Neural cell (in vitro differentiated cells): ENCODE data around the gene CIROP. TPM values are rescaled to one million over a fixed set of nuclear protein-coding genes. Genes with fewer than 3 reads are reported as not detected.

Source experiments
- H2AFZ ChIP-seq: fragments of 200-600, 300-800 bp; sonication (generic), shearing (Covaris generic); 2 replicates; pipeline ENCODE4 v1.6.0; 2014; ENCODE audit warnings: low read depth, mild to moderate bottlenecking, antibody characterized with exemption, low read length, moderate library complexity
- H3F3A ChIP-seq: fragments of 200-600 bp; shearing (Covaris generic); 2 replicates; pipeline ENCODE4 v1.6.1; 2016; ENCODE audit warnings: mild to moderate bottlenecking, moderate library complexity, mixed read lengths, antibody characterized with exemption, low read length; ENCODE audit not compliant: insufficient read depth, poor library complexity, severe bottlenecking
- H3K27ac ChIP-seq: fragments of 200-600, 300-800 bp; sonication (generic), shearing (Covaris generic); 2 replicates; pipeline ENCODE4 v1.5.1; 2014; ENCODE audit warnings: mild to moderate bottlenecking, low read length, moderate library complexity
- H3K27me3 ChIP-seq: fragments of 300-800, 200-600 bp; sonication (generic), shearing (Covaris generic); 2 replicates; pipeline ENCODE4 v1.6.0; 2014; ENCODE audit warnings: mild to moderate bottlenecking, low read depth, low read length, moderate library complexity; ENCODE audit not compliant: insufficient read depth
- H3K36me3 ChIP-seq: fragments of 300-800, 200-600 bp; sonication (generic), shearing (Covaris generic); 2 replicates; pipeline ENCODE4 v1.5.1; 2014; ENCODE audit warnings: mild to moderate bottlenecking, antibody characterized with exemption, low read length, moderate library complexity; ENCODE audit not compliant: insufficient read depth
- H3K4me2 ChIP-seq: fragments of 300-800, 200-600 bp; sonication (generic), shearing (Covaris generic); 2 replicates; pipeline ENCODE4 v1.6.0; 2014; ENCODE audit warnings: mild to moderate bottlenecking, low read length
- H3K4me3 ChIP-seq: fragments of 300-800, 200-600 bp; sonication (generic), shearing (Covaris generic); 2 replicates; pipeline ENCODE4 v1.5.1; 2014; ENCODE audit warnings: mild to moderate bottlenecking, low read length, moderate library complexity
- H3K79me2 ChIP-seq: fragments of 200-600 bp; shearing (Covaris generic); replicated peaks from 2 replicates; pipeline ENCODE4 v1.6.0; 2014; ENCODE audit warnings: mild to moderate bottlenecking, low read length, moderate library complexity; ENCODE audit not compliant: insufficient read depth
- H3K9ac ChIP-seq: fragments of 300-800, 200-600 bp; sonication (generic), shearing (Covaris generic); 2 replicates; pipeline ENCODE4 v1.6.1; 2016; ENCODE audit warnings: mild to moderate bottlenecking, low read length, mixed read lengths
- H3K9me2 ChIP-seq: fragments of 200-600 bp; shearing (Covaris generic); 2 replicates; pipeline ENCODE4 v1.6.1; 2016; ENCODE audit warnings: mild to moderate bottlenecking, low read length, mixed read lengths; ENCODE audit not compliant: insufficient read depth
- H3K9me3 ChIP-seq: fragments of 200-600, 300-800 bp; sonication (generic), shearing (Covaris generic); 2 replicates; pipeline ENCODE4 v1.6.1; 2016; ENCODE audit warnings: mild to moderate bottlenecking, mixed run types, low read length, moderate library complexity, mixed read lengths
- H4K20me1 ChIP-seq: fragments of 200-600 bp; shearing (Covaris generic); 2 replicates; pipeline ENCODE4 v1.6.1; 2016; ENCODE audit warnings: mild to moderate bottlenecking, mixed run types; ENCODE audit not compliant: insufficient read depth
- EP300 ChIP-seq: fragments of 450-650 bp; conservative IDR thresholded peaks from 2 replicates; pipeline ENCODE4 v1.6.1; 2014; ENCODE audit warnings: antibody characterized with exemption, mild to moderate bottlenecking, moderate library complexity; ENCODE audit not compliant: poor library complexity, severe bottlenecking
- EZH2 ChIP-seq: fragments of 200-600, 300-800 bp; shearing (Covaris generic), sonication (generic); IDR thresholded peaks from 2 replicates; pipeline ENCODE4 v1.6.1; 2014; ENCODE audit warnings: antibody characterized with exemption, low read length, borderline replicate concordance, mild to moderate bottlenecking; ENCODE audit not compliant: insufficient read depth, poor library complexity, severe bottlenecking
- MXI1 ChIP-seq: fragments of 450-650 bp; conservative IDR thresholded peaks from 2 replicates; pipeline ENCODE4 v1.6.1; 2014; ENCODE audit warnings: antibody characterized with exemption, mild to moderate bottlenecking; ENCODE audit not compliant: poor library complexity, severe bottlenecking
- POLR2AphosphoS5 ChIP-seq: IDR thresholded peaks from 2 replicates; pipeline ENCODE4 v1.6.1; 2012
- RAD21 ChIP-seq: fragments of 450-650 bp; conservative IDR thresholded peaks from 2 replicates; pipeline ENCODE4 v1.6.1; 2014; ENCODE audit warnings: antibody characterized with exemption, mild to moderate bottlenecking, moderate library complexity
- SMC3 ChIP-seq: fragments of 450-650 bp; conservative IDR thresholded peaks from 2 replicates; pipeline ENCODE4 v1.6.1; 2014; ENCODE audit warnings: antibody characterized with exemption, mild to moderate bottlenecking, moderate library complexity; ENCODE audit not compliant: poor library complexity
- TAF1 ChIP-seq: IDR thresholded peaks from 2 replicates; pipeline ENCODE4 v1.6.1; 2012; ENCODE audit warnings: low read depth
- polyA plus RNA-seq: library from polyadenylated mRNA; depleted of rRNA; stranded (reverse); fragments of >200 nt; gene quantifications from 2 replicates; pipeline ENCODE4 v1.2.3, GENCODE V29; 2014
- TF ChIP-seq, protein P1 (sequence below): fragments of 450-650 bp; IDR thresholded peaks from 2 replicates; pipeline ENCODE4 v1.5.1; 2014; ENCODE audit warnings: antibody characterized with exemption, mild to moderate bottlenecking, moderate library complexity; ENCODE audit not compliant: poor library complexity, severe bottlenecking
- TF ChIP-seq, protein P2 (sequence below): IDR thresholded peaks from 2 replicates; pipeline ENCODE4 v1.6.1; 2012; ENCODE audit warnings: borderline replicate concordance

The CIROP gene
- polyA plus RNA-seq, 1 donor from 2014 or later, result not detected

DNA sequence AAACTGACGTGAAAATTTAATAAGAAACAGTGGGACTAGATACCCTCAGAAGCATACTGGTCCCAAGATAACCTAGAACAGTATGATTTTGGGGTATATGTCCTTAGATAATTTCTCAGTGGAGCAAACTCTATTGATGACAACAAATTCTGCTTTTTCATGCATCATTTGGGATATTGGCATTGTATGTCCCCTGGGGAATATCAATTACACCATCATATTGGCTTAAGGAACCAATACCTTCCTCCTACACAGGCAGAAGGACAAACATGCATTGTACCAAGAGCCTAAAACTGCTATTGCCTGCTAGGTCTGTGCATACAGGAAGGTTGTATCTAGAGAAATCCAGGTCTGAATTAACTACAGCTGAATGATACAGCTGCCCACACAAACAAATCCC is 29.9 kb downstream of the CIROP start:
- TF ChIP-seq POLR2AphosphoS5, result no peak
- no peak for TF ChIP-seq EZH2
- TF ChIP-seq, protein P1, sequence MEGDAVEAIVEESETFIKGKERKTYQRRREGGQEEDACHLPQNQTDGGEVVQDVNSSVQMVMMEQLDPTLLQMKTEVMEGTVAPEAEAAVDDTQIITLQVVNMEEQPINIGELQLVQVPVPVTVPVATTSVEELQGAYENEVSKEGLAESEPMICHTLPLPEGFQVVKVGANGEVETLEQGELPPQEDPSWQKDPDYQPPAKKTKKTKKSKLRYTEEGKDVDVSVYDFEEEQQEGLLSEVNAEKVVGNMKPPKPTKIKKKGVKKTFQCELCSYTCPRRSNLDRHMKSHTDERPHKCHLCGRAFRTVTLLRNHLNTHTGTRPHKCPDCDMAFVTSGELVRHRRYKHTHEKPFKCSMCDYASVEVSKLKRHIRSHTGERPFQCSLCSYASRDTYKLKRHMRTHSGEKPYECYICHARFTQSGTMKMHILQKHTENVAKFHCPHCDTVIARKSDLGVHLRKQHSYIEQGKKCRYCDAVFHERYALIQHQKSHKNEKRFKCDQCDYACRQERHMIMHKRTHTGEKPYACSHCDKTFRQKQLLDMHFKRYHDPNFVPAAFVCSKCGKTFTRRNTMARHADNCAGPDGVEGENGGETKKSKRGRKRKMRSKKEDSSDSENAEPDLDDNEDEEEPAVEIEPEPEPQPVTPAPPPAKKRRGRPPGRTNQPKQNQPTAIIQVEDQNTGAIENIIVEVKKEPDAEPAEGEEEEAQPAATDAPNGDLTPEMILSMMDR, result no peak
- no peak for TF ChIP-seq SMC3
- TF ChIP-seq EP300, result no peak
- TF ChIP-seq, protein P2, sequence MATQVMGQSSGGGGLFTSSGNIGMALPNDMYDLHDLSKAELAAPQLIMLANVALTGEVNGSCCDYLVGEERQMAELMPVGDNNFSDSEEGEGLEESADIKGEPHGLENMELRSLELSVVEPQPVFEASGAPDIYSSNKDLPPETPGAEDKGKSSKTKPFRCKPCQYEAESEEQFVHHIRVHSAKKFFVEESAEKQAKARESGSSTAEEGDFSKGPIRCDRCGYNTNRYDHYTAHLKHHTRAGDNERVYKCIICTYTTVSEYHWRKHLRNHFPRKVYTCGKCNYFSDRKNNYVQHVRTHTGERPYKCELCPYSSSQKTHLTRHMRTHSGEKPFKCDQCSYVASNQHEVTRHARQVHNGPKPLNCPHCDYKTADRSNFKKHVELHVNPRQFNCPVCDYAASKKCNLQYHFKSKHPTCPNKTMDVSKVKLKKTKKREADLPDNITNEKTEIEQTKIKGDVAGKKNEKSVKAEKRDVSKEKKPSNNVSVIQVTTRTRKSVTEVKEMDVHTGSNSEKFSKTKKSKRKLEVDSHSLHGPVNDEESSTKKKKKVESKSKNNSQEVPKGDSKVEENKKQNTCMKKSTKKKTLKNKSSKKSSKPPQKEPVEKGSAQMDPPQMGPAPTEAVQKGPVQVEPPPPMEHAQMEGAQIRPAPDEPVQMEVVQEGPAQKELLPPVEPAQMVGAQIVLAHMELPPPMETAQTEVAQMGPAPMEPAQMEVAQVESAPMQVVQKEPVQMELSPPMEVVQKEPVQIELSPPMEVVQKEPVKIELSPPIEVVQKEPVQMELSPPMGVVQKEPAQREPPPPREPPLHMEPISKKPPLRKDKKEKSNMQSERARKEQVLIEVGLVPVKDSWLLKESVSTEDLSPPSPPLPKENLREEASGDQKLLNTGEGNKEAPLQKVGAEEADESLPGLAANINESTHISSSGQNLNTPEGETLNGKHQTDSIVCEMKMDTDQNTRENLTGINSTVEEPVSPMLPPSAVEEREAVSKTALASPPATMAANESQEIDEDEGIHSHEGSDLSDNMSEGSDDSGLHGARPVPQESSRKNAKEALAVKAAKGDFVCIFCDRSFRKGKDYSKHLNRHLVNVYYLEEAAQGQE, result no peak
- no peak for TF ChIP-seq RAD21
- TF ChIP-seq TAF1, result no peak
- no peak for TF ChIP-seq MXI1
- H3K9me2 ChIP-seq, result no peaks in the 10 kb centered on the region
- peaks cover 26% of the 10 kb centered on the region for H3K79me2 ChIP-seq
- H3K4me3 ChIP-seq, result no peak overlapping the region
- H3K9me3 ChIP-seq, result no peaks in the 10 kb centered on the region
- no peaks in the 10 kb centered on the region for H4K20me1 ChIP-seq
- no peak overlapping the region for H3K4me2 ChIP-seq
- H2AFZ ChIP-seq, result no peak overlapping the region
- no peaks in the 10 kb centered on the region for H3K27me3 ChIP-seq
- H3F3A ChIP-seq, result no peaks in the 10 kb centered on the region
- H3K27ac ChIP-seq, result no peak overlapping the region
- H3K9ac ChIP-seq, result no peak overlapping the region
- peaks cover 19% of the 10 kb centered on the region for H3K36me3 ChIP-seq

DNA sequence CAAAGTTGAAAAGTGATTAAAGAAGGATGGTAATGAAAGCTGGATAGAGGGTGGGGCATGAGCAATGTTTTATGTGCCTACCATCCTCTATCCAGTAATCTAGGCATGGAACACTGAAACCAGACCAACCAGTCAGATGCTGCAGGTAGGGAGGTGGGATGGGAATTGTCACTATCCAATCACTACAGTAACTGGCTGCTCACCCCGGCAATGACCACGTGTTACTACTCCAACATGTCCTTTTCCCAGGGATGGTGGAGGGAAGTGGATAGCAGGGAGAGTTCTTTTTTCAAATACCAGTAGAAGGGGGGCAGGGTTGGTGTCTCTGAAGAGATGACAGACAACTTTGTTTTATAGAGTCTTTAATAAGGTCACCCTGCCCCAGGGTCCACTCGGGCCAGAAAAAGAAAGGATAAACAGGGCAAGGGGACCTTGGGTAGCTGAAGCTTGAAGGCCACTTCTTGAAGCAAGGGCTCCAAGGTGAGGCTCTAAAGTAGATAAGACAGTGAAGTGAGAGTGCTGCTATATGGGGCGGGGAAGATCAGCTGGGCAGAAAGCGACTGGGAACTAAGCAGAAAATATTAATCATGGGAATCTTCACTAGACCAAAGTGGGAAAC is 32.8 kb downstream of the CIROP start:
- Histone ChIP-seq H3K36me3 (peaks cover 18% of the 10 kb centered on the region), H3K9me3 (no peaks in the 10 kb centered on the region), H3K4me3 (peak overlapping the region; percentile 72), H3K4me2 (peak overlapping the region; percentile 97), H2AFZ (peak overlapping the region; percentile 65), H3K79me2 (peaks cover 47% of the 10 kb centered on the region), H3K9ac (peak overlapping the region; percentile 93), H3K9me2 (no peaks in the 10 kb centered on the region), H4K20me1 (peaks cover 14% of the 10 kb centered on the region), H3K27me3 (no peaks in the 10 kb centered on the region), H3F3A (peaks cover 5% of the 10 kb centered on the region), H3K27ac (peak overlapping the region; percentile 93)
- TF ChIP-seq MXI1, result no peak
- no peak for TF ChIP-seq TAF1
- TF ChIP-seq, protein P1, result no peak
- TF ChIP-seq POLR2AphosphoS5, result no peak
- no peak for TF ChIP-seq RAD21
- no peak for TF ChIP-seq EP300
- TF ChIP-seq EZH2, result no peak
- no peak for TF ChIP-seq SMC3
- TF ChIP-seq, protein P2, result no peak
